Right lobe of liver (tissue), 4 donors: ENCODE results near the gene TNRC6C.

Experiments
- POLR2A ChIP-seq: fragments of 450-650 bp; IDR thresholded peaks from one replicate; pipeline ENCODE4 v1.6.1; 2017; ENCODE audit warnings: antibody characterized with exemption, mild to moderate bottlenecking
- TF ChIP-seq, protein P1 (sequence below), 4 donors: fragments of 200-600 bp in 3 of 4; fragments of 450-650 bp in 1 of 4; IDR thresholded peaks; one replicate each; pipeline versions ENCODE4 v1.5.1 to v1.8.0; 2016 to 2022; ENCODE audit warnings: antibody characterized with exemption in 4 of 4, mild to moderate bottlenecking in 2 of 4
- donor health status: DM: no; HTN: no; CAD: no.
- donor health status: DM: no; HTN: no; CAD: no.
- donor health status: DM: no; HTN: yes; CAD: no.

DNA sequence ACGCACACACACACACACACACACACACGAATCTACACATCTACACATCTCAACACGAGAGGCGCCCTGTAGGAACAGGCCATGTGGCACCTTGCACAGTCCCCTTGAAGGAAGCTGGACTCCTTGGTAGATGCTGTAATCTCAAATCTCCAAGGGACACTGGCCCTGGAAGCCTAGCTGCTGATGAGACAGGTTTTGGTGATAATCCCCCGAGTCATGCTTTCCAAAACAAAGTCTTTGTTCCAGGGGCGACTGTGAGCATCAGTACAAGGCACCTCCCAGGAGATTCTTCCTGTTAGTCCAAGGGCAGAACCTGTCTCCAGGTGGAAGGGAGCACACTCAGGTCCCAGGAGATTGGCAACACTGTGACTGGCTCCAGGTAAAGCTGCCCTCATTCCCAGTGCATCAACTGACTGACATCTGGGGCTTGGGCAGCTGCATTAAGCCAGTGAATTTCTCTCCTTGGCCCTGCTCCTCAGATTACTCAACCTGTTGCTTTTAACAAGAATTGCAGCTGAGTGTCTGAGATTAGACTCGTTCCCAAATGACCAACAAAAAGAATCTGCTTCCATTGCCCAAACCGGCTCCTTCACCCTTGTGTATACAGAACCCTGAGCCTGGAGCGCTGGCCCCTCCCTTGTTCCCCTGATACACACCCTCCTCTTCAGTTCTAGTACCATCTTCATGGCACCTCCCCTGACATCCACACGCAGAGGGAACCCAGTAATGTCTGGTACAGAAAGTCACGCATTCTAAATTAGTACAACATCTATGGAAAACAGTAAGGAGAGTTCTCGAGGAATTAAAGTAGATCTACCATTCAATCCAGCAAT, 13.9 kb upstream of the TNRC6C start:
- TF ChIP-seq, protein P1, sequence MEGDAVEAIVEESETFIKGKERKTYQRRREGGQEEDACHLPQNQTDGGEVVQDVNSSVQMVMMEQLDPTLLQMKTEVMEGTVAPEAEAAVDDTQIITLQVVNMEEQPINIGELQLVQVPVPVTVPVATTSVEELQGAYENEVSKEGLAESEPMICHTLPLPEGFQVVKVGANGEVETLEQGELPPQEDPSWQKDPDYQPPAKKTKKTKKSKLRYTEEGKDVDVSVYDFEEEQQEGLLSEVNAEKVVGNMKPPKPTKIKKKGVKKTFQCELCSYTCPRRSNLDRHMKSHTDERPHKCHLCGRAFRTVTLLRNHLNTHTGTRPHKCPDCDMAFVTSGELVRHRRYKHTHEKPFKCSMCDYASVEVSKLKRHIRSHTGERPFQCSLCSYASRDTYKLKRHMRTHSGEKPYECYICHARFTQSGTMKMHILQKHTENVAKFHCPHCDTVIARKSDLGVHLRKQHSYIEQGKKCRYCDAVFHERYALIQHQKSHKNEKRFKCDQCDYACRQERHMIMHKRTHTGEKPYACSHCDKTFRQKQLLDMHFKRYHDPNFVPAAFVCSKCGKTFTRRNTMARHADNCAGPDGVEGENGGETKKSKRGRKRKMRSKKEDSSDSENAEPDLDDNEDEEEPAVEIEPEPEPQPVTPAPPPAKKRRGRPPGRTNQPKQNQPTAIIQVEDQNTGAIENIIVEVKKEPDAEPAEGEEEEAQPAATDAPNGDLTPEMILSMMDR (IDR thresholded peaks at IDR 0.05) = no peak
- TF ChIP-seq POLR2A = no peak
